Activated B cell treated with CpG ODN at 0.5 μM for 24 hours (primary cell): Measurements from ENCODE around the gene PTPRD. TPM values are rescaled to one million over a fixed set of nuclear protein-coding genes. Genes with fewer than 3 reads are reported as not detected.

Experiments
- ATAC-seq: fragments of 200-7000 bp; cut with Tn5 transposase; one replicate; pipeline ENCODE4 v1.10.0; 2021; ENCODE audit warnings: low read depth, mild to moderate bottlenecking, moderate library complexity
- CTCF ChIA-PET: fragments of 350-600 bp; sonication (Branson Sonifier 250); formaldehyde crosslinking; loops from one replicate; lab custom pipeline; 2021; ENCODE audit warnings: antibody characterized with exemption; lab: Charles Lee
- POLR2A ChIA-PET: fragments of 350-600 bp; sonication (Branson Sonifier 250); formaldehyde crosslinking; loops from one replicate; lab custom pipeline; 2021; ENCODE audit warnings: antibody characterized with exemption; lab: Charles Lee
- DNase-seq: peaks from one replicate; pipeline ENCODE4 v3.0.0; 2022
- H3K27ac Mint-ChIP-seq: one replicate; pipeline ENCODE4 v1.8.0; 2020; ENCODE audit warnings: mixed read lengths
- H3K27me3 Mint-ChIP-seq: one replicate; pipeline ENCODE4 v1.8.0; 2021; ENCODE audit warnings: mixed read lengths
- H3K36me3 Mint-ChIP-seq: one replicate; pipeline ENCODE4 v1.8.0; 2021; ENCODE audit warnings: low read depth, mixed read lengths
- H3K4me1 Mint-ChIP-seq: one replicate; pipeline ENCODE4 v1.8.0; 2021; ENCODE audit warnings: mixed read lengths
- H3K4me3 Mint-ChIP-seq: one replicate; pipeline ENCODE4 v1.8.0; 2020; ENCODE audit warnings: mild to moderate bottlenecking, mixed read lengths
- H3K9me3 Mint-ChIP-seq: one replicate; pipeline ENCODE4 v1.8.0; 2020; ENCODE audit warnings: mixed read lengths
- intact Hi-C: fragments of 100-400 bp; cut with micrococcal nuclease; formaldehyde crosslinking; loops from one replicate; pipeline ENCODE4 v1.15.1; 2024
- total RNA-seq: library from RNA; stranded (reverse); gene quantifications from 2 replicates; pipeline ENCODE4 v1.2.3, GENCODE V29; 2022
- TF ChIP-seq, protein P1 (sequence below): fragments of 200-600 bp; IDR thresholded peaks from one replicate; pipeline ENCODE4 v1.8.0; 2022; ENCODE audit warnings: antibody characterized with exemption, mild to moderate bottlenecking

Gene PTPRD
- total RNA-seq, 1 donor from 2014 or later, result 0.04 TPM

DNA sequence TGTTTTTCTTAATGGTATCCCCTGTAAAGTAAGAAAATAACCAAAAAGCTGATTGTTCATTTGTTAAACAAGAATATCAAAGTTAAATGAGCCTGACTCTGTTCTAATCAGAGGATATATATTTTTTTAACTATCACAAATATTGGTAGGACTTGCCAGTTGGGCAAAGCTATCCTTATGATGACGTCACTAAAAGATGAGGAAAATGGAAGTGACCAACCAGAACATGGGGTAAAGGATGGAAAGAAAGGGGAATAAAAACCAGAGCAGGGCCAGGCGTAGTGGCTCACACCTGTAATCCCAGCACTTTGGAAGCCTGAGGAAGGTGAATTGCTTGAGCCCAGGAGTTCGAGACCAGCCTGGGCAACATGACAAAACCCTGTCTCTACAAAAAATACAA is 2001.6 kb downstream of the PTPRD start:
- CTCF ChIA-PET, result no interaction called here
- Mint-ChIP-seq H3K27me3 (no peaks in the 10 kb centered on the region), H3K4me1 (no peaks in the 10 kb centered on the region), H3K4me3 (no peak overlapping the region), H3K27ac (no peak overlapping the region), H3K36me3 (no peaks in the 10 kb centered on the region), H3K9me3 (no peaks in the 10 kb centered on the region)
- DNase-seq, result no peak
- intact Hi-C loops, result no loop called here
- POLR2A ChIA-PET, result no interaction called here
- no peak for ATAC-seq
- TF ChIP-seq, protein P1, sequence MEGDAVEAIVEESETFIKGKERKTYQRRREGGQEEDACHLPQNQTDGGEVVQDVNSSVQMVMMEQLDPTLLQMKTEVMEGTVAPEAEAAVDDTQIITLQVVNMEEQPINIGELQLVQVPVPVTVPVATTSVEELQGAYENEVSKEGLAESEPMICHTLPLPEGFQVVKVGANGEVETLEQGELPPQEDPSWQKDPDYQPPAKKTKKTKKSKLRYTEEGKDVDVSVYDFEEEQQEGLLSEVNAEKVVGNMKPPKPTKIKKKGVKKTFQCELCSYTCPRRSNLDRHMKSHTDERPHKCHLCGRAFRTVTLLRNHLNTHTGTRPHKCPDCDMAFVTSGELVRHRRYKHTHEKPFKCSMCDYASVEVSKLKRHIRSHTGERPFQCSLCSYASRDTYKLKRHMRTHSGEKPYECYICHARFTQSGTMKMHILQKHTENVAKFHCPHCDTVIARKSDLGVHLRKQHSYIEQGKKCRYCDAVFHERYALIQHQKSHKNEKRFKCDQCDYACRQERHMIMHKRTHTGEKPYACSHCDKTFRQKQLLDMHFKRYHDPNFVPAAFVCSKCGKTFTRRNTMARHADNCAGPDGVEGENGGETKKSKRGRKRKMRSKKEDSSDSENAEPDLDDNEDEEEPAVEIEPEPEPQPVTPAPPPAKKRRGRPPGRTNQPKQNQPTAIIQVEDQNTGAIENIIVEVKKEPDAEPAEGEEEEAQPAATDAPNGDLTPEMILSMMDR, result no peak

- H3K4me1 Mint-ChIP-seq, result no peaks in the 10 kb centered on the region
- H3K9me3 Mint-ChIP-seq, result no peaks in the 10 kb centered on the region
- no peaks in the 10 kb centered on the region for H3K36me3 Mint-ChIP-seq
- H3K27me3 Mint-ChIP-seq, result no peaks in the 10 kb centered on the region
- TF ChIP-seq, protein P1, result no peak
- H3K27ac Mint-ChIP-seq, result no peak overlapping the region
- H3K4me3 Mint-ChIP-seq, result no peak overlapping the region
- intact Hi-C loops, result no loop called here
- ChIA-PET POLR2A (no interaction called here), CTCF (no interaction called here)
- ATAC-seq, result no peak
- DNase-seq, result no peak
Observed at GRCh38 chr9:8610256-8610655, 2002.5 kb downstream of the PTPRD start.

DNA sequence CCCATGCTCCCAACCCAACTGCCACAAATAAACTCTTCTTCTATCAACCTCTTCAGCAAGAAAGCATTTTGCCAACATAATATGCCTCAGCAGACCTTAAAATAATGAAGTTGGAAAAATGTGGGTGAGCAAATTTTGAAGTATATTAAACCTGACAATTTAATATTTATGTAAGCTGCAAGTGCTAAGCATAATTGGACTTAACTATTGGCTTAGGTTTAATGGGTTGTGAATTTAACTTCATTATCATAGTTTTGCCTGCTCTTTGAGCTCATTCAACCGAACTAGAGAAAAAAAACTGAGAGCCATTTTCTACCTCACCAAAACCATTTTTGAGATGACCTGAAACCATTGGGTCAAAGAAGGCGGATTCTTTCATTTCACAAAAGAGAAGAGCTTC is 2007.7 kb downstream of the PTPRD start:
- H3K36me3 Mint-ChIP-seq, result no peaks in the 10 kb centered on the region
- ChIA-PET CTCF (no interaction called here), POLR2A (no interaction called here)
- TF ChIP-seq, protein P1, result no peak
- no peak overlapping the region for H3K27ac Mint-ChIP-seq
- intact Hi-C loops, result no loop called here
- H3K9me3 Mint-ChIP-seq, result no peaks in the 10 kb centered on the region
- H3K4me3 Mint-ChIP-seq, result no peak overlapping the region
- ATAC-seq, result no peak
- H3K27me3 Mint-ChIP-seq, result no peaks in the 10 kb centered on the region
- no peak for DNase-seq
- no peaks in the 10 kb centered on the region for H3K4me1 Mint-ChIP-seq

DNA sequence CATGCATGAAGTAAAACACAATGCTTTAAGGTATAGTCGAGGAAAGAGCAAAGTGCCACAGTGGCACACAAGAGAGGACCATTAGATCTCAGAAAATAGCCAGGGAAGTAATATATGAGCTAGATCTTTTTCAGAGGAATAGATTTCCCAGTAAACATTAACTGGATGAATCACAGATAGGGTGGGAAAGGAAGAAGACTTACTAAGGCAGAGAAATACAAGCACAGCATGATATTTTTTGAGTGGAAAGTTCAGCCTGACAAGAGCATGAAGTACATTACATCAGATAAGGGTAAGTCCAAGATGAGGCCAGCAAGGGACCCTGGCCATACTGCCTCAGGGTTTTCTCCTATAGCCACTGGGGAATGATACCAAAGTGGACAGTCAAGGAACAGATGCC is 2008.6 kb downstream of the PTPRD start:
- TF ChIP-seq, protein P1, result no peak
- ATAC-seq (no peak), DNase-seq (no peak)
- peaks cover under 1% of the 10 kb centered on the region for H3K9me3 Mint-ChIP-seq
- ChIA-PET POLR2A (no interaction called here), CTCF (no interaction called here)
- no peaks in the 10 kb centered on the region for H3K36me3 Mint-ChIP-seq
- intact Hi-C loops, result no loop called here
- no peaks in the 10 kb centered on the region for H3K4me1 Mint-ChIP-seq
- H3K27ac Mint-ChIP-seq, result no peak overlapping the region
- H3K4me3 Mint-ChIP-seq, result no peak overlapping the region
- no peaks in the 10 kb centered on the region for H3K27me3 Mint-ChIP-seq

DNA sequence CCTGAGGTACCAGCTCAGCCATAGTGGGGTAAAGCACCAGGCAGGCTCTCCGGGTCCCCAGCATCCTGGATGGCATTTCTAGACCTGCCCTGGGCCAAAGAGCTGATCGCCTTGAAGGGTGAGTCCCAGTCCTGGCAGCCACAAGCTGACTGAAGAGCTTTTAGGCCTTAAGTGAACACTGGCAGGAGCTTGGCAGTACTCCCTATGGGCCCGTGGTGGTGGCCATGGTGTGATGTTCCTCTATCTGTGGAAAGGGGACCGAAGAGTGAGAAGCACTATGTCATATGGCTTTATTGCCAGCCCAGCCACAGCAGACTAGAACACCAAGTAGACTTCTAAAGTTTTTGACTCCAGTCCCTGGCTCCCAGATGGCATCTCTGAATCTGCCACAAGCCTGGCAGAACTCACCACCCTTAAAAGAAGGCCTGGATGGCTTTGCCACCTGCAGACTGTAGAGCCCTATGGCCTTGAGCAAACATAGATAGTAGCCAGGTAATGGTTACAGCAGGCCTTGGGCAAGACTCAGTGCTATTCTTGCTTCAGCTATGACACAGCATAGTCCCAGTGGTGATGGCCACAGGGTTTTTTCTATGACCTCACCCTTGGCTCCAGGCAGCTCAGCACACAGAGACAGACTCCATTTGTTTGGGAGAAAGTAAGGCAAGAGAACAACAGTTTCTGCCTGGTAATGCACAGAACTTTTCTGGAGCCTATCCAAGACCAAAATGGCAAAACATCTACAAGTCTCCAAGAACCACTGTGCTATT is 2011.7 kb downstream of the PTPRD start:
- intact Hi-C loops, result no loop called here
- TF ChIP-seq, protein P1, result no peak

More for the DNA sequence above, 2011.7 kb downstream of the PTPRD start:
- H3K36me3 Mint-ChIP-seq, result no peaks in the 10 kb centered on the region
- H3K9me3 Mint-ChIP-seq, result peaks cover 3% of the 10 kb centered on the region
- H3K27me3 Mint-ChIP-seq, result no peaks in the 10 kb centered on the region
- no peak for DNase-seq
- H3K4me1 Mint-ChIP-seq, result no peaks in the 10 kb centered on the region
- no peak overlapping the region for H3K27ac Mint-ChIP-seq
- ATAC-seq, result no peak
- ChIA-PET CTCF (no interaction called here), POLR2A (no interaction called here)
- H3K4me3 Mint-ChIP-seq, result no peak overlapping the region
